Upper lobe of left lung (tissue), 6 donors: ENCODE measurements around the gene RSPRY1. TPM values are rescaled to one million over a fixed set of nuclear protein-coding genes. Genes with fewer than 3 reads are reported as not detected.
A peak's percentile ranks its signal among the peaks of the same experiment; 100 is the strongest.

Source experiments
- ATAC-seq, 2 donors: fragments of 200-7000 bp; cut with Tn5 transposase; one replicate each; pipeline ENCODE4 v1.9.1; 2022; ENCODE audit warnings: mild to moderate bottlenecking in 2 of 2, moderate library complexity in 2 of 2; ENCODE audit not compliant: low FRiP score in 2 of 2
- DNase-seq, 2 donors: peaks; one replicate each; pipeline ENCODE4 v3.0.0-alpha.2; 2019 to 2020
- H3K27ac ChIP-seq, 4 donors: fragments of 200-600 bp; sonication (generic); one replicate each; pipeline ENCODE4 v1.5.1; 2016 to 2019
- H3K27me3 ChIP-seq, 4 donors: fragments of 200-600 bp; sonication (generic); one replicate each; pipeline ENCODE4 v1.5.1; 2017 to 2019
- H3K36me3 ChIP-seq, 4 donors: fragments of 200-600 bp; sonication (generic); one replicate each; pipeline ENCODE4 v1.5.1; 2016 to 2019
- H3K4me1 ChIP-seq, 4 donors: fragments of 200-600 bp; sonication (generic); one replicate each; pipeline ENCODE4 v1.5.1; 2018 to 2019
- H3K4me3 ChIP-seq, 4 donors: fragments of 200-600 bp; sonication (generic); one replicate each; pipeline ENCODE4 v1.5.1; 2017 to 2019; ENCODE audit warnings: mild to moderate bottlenecking in 2 of 4, moderate library complexity in 1 of 4
- H3K9me3 ChIP-seq, 4 donors: fragments of 200-600 bp; sonication (generic); one replicate each; pipeline ENCODE4 v1.5.1; 2018 to 2019
- EP300 ChIP-seq, 4 donors: sonication (generic); formaldehyde crosslinking; IDR thresholded peaks; one replicate each; pipeline ENCODE4 v1.5.1; 2017; ENCODE audit warnings: antibody characterized with exemption in 4 of 4, control low read depth in 2 of 4
- POLR2A ChIP-seq, 4 donors: fragments of 450-650 bp; IDR thresholded peaks; one replicate each; pipeline ENCODE4 v1.5.1; 2016 to 2017; ENCODE audit warnings: antibody characterized with exemption in 4 of 4, mild to moderate bottlenecking in 2 of 4
- POLR2AphosphoS5 ChIP-seq, 2 donors: sonication (generic); formaldehyde crosslinking; IDR thresholded peaks; one replicate each; pipeline ENCODE4 v1.5.1; 2017; ENCODE audit warnings: antibody characterized with exemption in 2 of 2
- WGBS, 2 donors: methylation state at CpG; one replicate each; pipeline ENCODE4 v1.1.5; 2017 to 2018; 5-methylcytosine and 5-hydroxymethylcytosine counted together
- total RNA-seq, 6 donors: library from RNA; depleted of rRNA in 4 of 6; stranded (reverse); fragments of >200 nt in 4 of 6; gene quantifications; one replicate each; pipeline versions ENCODE4 v1.1.0 to v1.2.1, GENCODE V29; 2016 to 2021
- TF ChIP-seq, protein P1 (sequence below), 6 experiments: fragments of 450-650 bp in 4 of 6; fragments of 200-600 bp in 2 of 6; sonication (generic) in 2 of 6; IDR thresholded peaks; one replicate each; pipeline ENCODE4 v1.5.1; 2016 to 2019; ENCODE audit warnings: antibody characterized with exemption in 6 of 6
- donor health status: DM: no; HTN: no; CAD: no; lungs with moderate emphysema.
- donor health status: DM: no; HTN: yes; CAD: no; lungs with severe emphysema.

The RSPRY1 gene
- 100 to 1,000 TPM in 1 of 6 donors, 10 to 100 TPM in 5; 26.9 to 102 (median 30.3) TPM for total RNA-seq

DNA sequence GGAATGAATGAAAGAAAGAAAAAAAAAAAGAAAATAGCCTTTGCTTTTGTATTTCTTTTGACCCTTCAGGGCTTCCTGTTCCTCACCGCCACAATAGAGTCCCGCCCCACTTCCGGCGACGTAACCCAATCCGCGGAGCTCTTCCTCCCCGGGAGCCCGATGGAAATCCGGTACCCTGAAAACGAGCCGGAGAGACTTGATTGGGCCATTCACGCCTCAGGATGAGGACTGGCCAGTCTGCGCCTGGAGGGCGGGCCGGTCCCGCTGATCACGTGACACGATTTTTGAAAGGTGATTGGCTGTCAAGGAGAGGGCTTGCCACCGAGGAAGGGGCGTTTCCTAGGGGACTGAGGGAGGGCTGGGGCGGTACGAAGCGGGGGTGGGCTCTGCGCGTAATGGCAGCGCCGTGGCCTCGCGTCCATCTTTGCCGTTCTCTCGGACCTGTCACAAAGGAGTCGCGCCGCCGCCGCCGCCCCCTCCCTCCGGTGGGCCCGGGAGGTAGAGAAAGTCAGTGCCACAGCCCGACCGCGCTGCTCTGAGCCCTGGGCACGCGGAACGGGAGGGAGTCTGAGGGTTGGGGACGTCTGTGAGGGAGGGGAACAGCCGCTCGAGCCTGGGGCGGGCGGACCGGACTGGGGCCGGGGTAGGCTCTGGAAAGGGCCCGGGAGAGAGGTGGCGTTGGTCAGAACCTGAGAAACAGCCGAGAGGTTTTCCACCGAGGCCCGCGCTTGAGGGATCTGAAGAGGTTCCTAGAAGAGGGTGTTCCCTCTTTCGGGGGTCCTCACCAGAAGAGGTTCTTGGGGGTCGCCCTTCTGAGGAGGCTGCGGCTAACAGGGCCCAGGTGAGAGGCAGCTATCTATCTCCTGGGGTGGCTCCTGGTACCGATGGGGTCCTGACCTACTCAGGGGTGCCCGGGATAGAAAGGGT lies at the start of gene RSPRY1, which contains the start of gene PSME3IP1:
RSPRY1 (plus strand) TSS at position 385 of the 927 bp plus-strand sequence. CDS start 18,330 bp downstream, outside the sequence.
PSME3IP1 (minus strand) TSS at position 95 of the 927 bp plus-strand sequence. CDS start 12,185 bp downstream, outside the sequence.
- ATAC-seq: peak; percentile 97 to 99
- DNase-seq: peak; percentile 96 to 98
- H3K27ac ChIP-seq: peak within 1 kb of the TSS; percentile 93 to 99 (median 96)
- peaks cover 0 to 3% (median 0%) of the 10 kb centered on the region in 4 donors for H3K36me3 ChIP-seq
- TF ChIP-seq POLR2AphosphoS5 (IDR thresholded peaks at IDR 0.05) (peak; percentile 90 to 95), POLR2A (IDR thresholded peaks at IDR 0.05) (peak in 3 of 4 donors; percentile 61 to 87 (median 78)), EP300 (IDR thresholded peaks at IDR 0.05) (no peak)
- TF ChIP-seq, protein P1, sequence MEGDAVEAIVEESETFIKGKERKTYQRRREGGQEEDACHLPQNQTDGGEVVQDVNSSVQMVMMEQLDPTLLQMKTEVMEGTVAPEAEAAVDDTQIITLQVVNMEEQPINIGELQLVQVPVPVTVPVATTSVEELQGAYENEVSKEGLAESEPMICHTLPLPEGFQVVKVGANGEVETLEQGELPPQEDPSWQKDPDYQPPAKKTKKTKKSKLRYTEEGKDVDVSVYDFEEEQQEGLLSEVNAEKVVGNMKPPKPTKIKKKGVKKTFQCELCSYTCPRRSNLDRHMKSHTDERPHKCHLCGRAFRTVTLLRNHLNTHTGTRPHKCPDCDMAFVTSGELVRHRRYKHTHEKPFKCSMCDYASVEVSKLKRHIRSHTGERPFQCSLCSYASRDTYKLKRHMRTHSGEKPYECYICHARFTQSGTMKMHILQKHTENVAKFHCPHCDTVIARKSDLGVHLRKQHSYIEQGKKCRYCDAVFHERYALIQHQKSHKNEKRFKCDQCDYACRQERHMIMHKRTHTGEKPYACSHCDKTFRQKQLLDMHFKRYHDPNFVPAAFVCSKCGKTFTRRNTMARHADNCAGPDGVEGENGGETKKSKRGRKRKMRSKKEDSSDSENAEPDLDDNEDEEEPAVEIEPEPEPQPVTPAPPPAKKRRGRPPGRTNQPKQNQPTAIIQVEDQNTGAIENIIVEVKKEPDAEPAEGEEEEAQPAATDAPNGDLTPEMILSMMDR (IDR thresholded peaks at IDR 0.05): no peak
- 0 to 1% methylated on average over 18 to 55 of the region's 64 CpGs for WGBS, 2 donors
- H3K27me3 ChIP-seq: no peaks in the 10 kb centered on the region
- H3K9me3 ChIP-seq: no peaks in the 10 kb centered on the region
- peaks cover 32 to 48% (median 34%) of the 10 kb centered on the region in 4 donors for H3K4me1 ChIP-seq
- peak within 1 kb of the TSS; percentile 77 to 95 (median 88) for H3K4me3 ChIP-seq

DNA sequence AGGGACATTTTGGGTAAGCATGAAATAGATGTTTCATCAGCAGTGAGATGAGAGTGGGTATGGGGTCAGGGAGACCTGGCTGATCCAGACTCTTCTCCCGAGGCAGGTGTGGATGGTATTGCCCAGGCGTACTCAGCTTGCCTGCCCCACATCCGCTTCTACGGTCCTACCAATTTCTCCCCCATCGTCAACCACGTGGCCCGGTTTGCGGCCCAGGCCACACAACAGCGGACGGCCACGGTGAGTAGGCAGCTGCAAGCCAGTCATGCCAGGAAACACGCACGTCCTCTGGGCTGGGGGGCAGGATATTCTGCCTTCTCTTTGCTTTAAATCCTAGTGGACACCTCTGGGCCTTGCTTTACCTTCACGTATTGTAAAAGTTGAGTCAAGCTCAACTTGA lies 49.1 kb upstream of the RSPRY1 start:
- DNase-seq (peak in 1 of 2 donors; percentile 42), ATAC-seq (no peak)
- peaks cover 33 to 54% (median 43%) of the 10 kb centered on the region in 4 donors for H3K4me1 ChIP-seq
- no peaks in the 10 kb centered on the region for H3K27me3 ChIP-seq
- no peaks in the 10 kb centered on the region for H3K9me3 ChIP-seq
- 79 to 90% methylated on average over 12 to 14 of the region's 14 CpGs for WGBS, 2 donors
- H3K27ac ChIP-seq: peak overlapping the region in 3 of 4 donors; percentile 3 to 57 (median 52)
- peaks cover 0 to 13% (median 4%) of the 10 kb centered on the region in 4 donors for H3K36me3 ChIP-seq
- TF ChIP-seq POLR2AphosphoS5 (IDR thresholded peaks at IDR 0.05): no peak
- no peak for TF ChIP-seq EP300 (IDR thresholded peaks at IDR 0.05)
- TF ChIP-seq, protein P1 (IDR thresholded peaks at IDR 0.05): no peak
- TF ChIP-seq POLR2A (IDR thresholded peaks at IDR 0.05): no peak
- H3K4me3 ChIP-seq: no peak overlapping the region

DNA sequence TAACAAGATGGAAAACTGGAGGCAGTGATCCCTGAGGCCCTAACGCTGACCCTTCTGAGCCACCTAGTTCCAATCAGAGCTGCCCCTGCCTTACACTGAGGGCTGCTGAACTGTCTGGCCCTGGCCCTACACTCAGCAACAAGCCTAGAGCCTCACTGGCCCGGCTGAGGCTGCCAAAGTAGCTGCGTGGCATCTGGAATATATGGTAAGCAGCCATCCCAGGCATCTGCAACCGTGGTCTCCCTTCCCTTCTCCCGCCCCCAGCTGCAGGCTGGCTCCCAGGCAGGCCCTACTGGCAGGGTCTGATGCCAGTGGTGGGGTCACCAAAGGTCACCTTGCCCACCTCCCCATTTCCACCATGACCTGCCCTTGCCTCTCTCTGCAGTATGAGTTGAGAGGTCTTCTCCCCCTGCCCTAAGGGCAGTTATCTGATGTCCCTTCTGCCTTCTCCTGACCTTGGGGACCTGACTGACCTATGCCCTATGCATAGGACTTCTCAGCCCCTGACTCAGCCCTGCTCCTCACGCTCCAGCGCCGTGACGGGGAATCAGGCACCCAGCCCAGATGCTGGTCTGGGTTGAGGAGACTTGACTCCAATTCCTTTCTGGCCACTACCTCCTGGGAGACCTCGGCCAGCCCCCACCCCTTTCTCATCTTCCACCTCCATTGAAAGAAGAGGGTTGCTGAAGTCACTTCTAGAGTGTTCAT lies 48.4 kb upstream of the RSPRY1 start:
- WGBS, 2 donors: 73 to 79% methylated on average over 7 to 9 of the region's 10 CpGs
- Histone ChIP-seq H3K36me3 (peaks cover 0 to 13% (median 4%) of the 10 kb centered on the region in 4 donors), H3K27me3 (no peaks in the 10 kb centered on the region), H3K27ac (peak overlapping the region in 3 of 4 donors; percentile 24 to 57 (median 52)), H3K4me1 (peaks cover 39 to 54% (median 44%) of the 10 kb centered on the region in 4 donors), H3K9me3 (no peaks in the 10 kb centered on the region), H3K4me3 (no peak overlapping the region)
- TF ChIP-seq, protein P1 (IDR thresholded peaks at IDR 0.05): no peak
- TF ChIP-seq POLR2AphosphoS5 (IDR thresholded peaks at IDR 0.05): no peak
- ATAC-seq (no peak), DNase-seq (no peak)

DNA sequence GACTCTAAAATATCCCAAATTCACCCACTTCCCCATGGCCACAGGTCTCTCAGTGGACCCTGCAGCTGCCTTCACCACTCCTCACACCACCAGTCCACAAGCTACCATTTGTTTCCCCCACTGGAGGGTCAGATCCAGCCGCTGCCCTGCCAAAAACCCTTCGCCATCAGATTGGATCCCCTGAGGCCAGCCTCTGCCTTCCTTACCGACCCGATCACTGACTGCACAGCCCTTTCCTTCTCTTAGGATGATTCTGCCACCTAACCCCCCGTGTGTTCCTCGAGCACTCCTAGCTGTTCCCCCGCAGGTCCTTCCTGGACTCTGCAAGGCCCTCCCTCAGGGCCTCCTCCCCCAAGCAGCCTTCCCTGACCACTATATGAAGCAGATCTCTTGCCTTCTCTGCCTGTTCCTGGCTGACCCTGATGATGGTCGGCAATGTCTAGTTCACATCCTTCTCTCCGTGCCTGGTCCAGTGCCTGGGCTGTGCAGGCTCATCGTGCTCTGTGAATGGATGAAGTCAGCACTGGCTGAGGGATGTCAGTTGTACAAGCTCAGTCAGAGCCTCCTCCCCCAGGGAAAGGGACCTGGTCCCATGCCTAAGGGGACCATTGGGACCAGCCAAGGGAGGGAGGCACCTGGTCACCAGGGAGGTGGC lies 47.7 kb upstream of the RSPRY1 start:
- Histone ChIP-seq H3K9me3 (no peaks in the 10 kb centered on the region), H3K27me3 (no peaks in the 10 kb centered on the region), H3K4me1 (peaks cover 45 to 54% (median 48%) of the 10 kb centered on the region in 4 donors), H3K27ac (peak overlapping the region in 3 of 4 donors; percentile 24 to 57 (median 52)), H3K36me3 (peaks cover 0 to 13% (median 4%) of the 10 kb centered on the region in 4 donors), H3K4me3 (no peak overlapping the region)
- WGBS, 2 donors: 82 to 86% methylated on average over 8 to 10 of the region's 10 CpGs
- TF ChIP-seq EP300 (IDR thresholded peaks at IDR 0.05): no peak
- TF ChIP-seq POLR2AphosphoS5 (IDR thresholded peaks at IDR 0.05): no peak
- TF ChIP-seq, protein P1 (IDR thresholded peaks at IDR 0.05): no peak
- TF ChIP-seq POLR2A (IDR thresholded peaks at IDR 0.05): no peak
- no peak for DNase-seq
- no peak for ATAC-seq
